HG03378 (cell line): Measurements from ENCODE around the gene ZNF829.

Experiments used
- ATAC-seq: cut with Tn5 transposase; IDR thresholded peaks from one replicate; pipeline ENCODE4 v1.9.1; 2021; ENCODE audit warnings: mild to moderate bottlenecking, moderate library complexity; ENCODE audit not compliant: unreplicated experiment

Gene ZNF829

DNA sequence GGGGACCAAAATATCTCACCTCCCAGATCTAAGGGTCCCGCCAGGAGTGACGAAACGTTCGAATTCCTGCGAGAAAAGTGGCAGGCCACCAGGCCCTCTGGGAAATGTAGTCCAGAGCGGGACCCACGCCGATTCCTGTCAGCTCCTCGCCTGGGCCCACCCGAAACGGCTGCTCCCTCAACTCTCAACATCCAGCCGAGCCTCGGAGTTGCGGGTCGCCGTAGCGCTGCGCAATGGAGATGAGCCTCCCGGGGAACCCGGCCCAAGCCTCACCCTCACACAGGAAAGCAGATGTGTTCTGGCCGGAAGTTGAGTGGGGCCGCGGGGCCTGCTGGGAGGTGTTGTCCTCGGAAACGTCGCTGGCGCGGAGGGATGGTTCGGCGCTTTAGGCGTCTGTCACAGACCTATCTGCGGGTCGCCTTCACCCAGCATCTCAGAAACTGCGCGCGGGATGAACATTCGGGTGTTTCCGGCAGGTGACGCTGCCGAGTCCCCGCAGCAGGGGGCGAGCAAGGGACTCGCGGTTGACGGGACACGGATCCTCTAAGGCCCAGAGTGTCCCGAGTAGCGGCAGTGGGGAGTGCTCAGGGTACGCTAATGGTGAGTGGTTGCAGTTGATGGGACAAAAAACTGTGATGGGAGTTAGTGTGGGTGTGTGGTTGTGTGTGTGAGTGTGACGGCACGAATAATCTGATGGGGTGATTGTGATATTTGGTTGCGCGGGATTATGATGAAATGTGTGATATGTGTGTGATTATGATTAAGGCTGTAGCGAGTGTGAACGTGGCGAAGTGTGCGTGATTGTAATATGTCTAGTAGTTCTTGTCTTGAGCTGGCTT, at the start of gene ZNF829, which contains the start of gene ZNF568:
ZNF829 (minus strand) TSS at position 300 of the 839 bp plus-strand sequence. CDS start 1,124 bp downstream, outside the sequence.
ZNF568 (plus strand) TSS at position 341 of the 839 bp plus-strand sequence. CDS start 6,439 bp downstream, outside the sequence.
- peak; percentile 81 for ATAC-seq

DNA sequence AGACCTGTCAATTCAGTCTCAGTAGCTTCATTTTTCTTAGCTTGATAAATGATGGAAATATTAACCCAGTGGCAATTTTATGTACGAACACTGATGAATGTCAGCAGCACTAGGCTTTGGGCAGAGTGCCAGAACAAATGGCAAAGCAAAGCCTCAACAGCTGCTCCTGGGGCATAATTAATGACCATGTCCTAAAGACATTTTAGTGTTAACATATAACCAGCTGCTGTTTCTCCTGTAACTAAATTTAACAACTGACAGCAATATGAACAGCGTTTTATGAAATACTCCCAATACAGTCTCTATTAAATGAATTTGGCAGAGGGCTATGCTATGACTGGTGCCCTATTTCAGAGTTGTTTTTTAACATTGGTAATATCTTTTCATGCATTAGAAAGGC, 47.2 kb upstream of the ZNF829 start:
- no peak for ATAC-seq

DNA sequence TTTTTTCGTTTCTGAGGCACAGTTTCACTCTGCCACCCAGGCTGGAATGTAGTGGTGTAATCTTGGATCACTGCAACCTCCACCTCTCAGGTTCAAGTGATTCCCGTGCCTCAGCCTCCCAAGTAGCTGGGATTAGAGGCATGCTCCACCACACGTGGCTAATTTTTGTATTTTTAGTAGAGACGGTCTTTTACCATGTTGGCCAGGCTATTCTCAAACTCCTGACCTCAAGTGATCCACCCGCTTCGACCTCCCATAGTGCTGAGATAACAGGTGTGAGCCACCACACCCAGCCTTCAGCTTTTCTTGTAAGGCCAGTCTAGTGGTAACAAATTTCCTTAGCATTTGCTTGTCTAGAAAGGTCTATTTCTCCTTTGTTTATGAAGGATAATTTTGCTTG, 46.3 kb upstream of the ZNF829 start:
- ATAC-seq: no peak

- ATAC-seq: no peak
Observed at GRCh38 chr19:36950335-36951119, 34.4 kb upstream of the ZNF829 start.

GRCh38 chr19:36939153-36939552, 23.1 kb upstream of the ZNF829 start:
- ATAC-seq: no peak

- no peak for ATAC-seq
Observed at GRCh38 chr19:36931684-36932083, 15.6 kb upstream of the ZNF829 start.

DNA sequence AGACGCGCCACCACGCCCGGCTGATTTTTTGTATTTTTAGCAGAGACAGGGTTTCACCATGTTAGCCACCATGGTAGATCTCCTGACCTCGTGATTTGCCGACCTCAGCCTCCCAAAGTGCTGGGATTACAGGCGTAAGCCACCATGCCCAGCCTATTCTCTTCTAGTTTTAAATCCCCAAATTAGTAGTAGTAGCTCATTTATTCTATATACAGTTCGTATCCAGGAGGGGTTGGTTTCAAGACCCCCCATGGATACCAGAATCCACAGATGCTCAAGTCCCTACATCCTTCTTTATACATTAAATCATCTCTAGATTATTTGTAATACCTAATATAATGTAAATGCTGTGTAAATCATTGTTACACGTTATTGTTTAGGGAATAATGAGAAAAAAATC, 2.0 kb upstream of the ZNF829 start:
- ATAC-seq: no peak

- no peak for ATAC-seq
Observed at GRCh38 chr19:36916991-36917390, 900 bp upstream of the ZNF829 start.

- ATAC-seq: no peak
Observed at GRCh38 chr19:36898422-36898821, 17.7 kb downstream of the ZNF829 start.

DNA sequence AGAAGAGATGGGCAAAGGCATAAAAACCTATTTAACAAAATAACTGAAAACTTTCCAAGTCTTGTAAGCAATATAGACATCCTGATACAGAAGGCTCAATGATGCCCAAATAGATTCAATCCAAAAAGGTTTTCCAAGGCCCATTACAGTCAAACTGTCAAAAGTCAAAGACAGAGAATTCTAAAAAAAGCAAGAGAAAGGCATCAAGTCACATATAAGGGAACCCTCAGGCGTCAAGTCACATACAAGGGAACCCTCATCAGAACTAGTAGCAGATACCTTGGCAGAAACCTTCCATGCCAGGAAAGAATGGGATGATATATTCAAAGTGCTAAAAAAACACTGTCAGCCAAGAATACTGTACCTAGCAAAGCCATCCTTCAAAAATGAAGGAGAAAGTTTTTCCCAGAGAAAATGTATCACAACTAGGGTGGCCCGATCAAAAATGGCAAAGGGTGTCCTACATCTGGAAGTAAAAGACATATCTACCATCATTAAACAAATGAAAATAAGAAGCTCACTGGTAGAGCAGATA, 21.2 kb downstream of the ZNF829 start:
- ATAC-seq: no peak

GRCh38 chr19:36891768-36892357, 24.2 kb downstream of the ZNF829 start:
- no peak for ATAC-seq

DNA sequence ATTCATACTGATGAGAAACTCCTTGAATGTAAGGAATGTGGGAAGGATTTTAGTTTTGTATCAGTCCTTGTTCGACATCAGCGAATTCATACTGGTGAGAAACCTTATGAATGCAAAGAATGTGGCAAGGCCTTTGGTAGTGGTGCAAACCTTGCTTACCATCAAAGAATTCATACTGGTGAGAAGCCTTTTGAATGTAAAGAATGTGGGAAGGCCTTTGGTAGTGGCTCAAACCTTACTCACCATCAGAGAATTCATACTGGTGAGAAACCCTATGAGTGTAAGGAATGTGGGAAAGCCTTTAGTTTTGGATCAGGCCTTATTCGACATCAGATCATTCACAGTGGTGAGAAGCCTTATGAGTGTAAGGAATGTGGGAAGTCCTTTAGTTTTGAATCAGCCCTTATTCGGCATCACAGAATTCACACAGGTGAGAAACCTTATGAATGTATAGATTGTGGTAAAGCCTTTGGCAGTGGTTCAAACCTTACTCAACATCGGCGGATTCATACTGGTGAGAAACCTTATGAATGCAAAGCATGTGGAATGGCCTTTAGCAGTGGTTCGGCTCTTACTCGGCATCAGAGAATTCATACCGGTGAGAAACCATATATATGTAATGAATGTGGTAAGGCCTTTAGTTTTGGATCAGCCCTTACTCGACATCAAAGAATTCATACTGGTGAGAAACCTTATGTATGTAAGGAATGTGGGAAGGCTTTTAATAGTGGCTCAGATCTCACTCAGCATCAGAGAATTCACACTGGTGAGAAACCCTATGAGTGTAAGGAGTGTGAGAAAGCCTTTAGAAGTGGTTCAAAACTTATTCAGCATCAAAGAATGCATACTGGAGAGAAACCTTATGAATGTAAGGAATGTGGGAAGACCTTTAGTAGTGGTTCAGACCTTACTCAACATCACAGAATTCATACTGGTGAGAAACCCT, 38.8 kb downstream of the ZNF829 start:
- no peak for ATAC-seq

DNA sequence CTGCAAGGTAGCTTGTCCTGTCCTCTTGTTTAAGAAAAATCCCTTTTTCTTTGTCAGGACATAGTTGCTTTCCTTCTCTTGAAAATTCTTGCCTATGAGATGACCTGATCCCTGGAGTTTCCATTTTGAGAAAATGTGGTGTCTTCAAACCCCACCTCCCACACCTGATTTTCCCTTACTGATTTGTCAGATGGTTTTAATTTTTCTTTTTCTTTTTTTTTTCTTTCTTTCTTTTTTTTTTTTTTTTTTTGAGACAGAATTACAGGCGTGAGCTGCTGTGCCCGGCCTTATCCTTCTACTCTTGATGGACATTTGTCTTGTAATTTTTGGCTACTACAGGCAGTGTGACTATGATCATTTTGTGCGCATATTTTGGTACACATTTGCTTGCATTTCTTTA, 64.2 kb downstream of the ZNF829 start:
- ATAC-seq: no peak

DNA sequence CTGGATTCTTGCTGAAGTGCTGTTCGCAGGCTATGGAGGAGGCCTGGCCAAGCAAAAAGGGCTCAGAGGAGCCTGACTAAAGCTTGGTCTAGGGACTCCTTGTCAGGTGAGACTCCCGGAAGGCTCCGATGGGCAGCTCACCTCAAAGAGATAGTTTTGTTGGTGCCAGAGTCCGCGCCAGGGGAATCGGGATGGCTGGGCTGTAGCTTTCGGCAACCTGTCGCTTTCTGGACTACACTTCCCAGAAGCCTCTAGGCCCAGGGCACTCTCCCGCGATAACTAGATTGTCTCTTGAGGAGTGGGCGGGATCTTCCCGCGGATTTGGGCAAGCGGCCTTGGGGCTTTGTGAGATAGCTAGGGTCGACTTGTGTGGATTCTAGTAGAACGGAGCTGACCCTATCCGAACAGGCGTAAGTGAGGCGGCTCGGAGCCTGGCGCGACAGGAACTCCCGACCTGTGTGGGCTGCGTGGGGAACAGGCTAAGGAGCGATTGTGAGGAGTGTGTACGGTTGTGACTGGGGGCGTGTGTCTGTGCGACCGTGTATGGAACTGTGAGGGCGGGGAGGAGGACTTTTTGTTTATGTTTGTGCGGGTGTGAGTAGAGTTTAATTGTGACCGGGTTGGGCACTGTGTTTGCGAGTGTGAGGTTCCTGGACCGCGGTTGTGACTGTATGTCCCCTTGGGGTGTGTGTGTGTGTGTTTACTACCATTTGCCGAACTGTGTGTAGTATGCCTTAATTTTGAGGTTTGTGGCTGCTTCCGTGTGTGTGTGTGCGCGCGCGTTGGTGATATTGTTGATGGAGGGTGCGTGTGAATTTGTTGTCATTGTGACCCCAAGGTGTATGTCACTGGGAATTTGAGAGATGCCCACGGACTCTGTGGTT, 65.3 kb downstream of the ZNF829 start, which contains the start of gene ZNF345:
ZNF345 (plus strand) TSS at position 318 of the 884 bp plus-strand sequence. CDS start 25,955 bp downstream, outside the sequence.
- peak; percentile 72 for ATAC-seq

GRCh38 chr19:36849701-36850558, 66.2 kb downstream of the ZNF829 start:
- peak; percentile 71 for ATAC-seq

DNA sequence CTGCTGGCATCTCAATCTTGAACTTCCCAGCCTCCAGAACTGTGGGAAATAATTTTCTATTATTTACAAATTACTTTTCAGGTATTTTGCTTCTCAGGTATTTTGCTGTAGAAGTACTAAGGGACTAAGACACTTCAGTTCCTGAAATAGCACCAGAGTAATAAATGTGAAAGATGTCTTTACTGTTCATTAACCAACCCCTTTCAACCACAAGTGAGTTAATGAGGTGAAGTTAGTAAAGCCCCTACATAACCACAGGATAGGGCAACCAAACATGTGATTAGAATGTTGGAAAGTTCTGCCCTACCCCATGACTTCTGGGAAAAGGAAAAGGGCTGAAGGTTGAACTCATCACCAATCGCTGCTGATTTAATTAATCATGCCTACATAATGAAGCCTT, 68.1 kb downstream of the ZNF829 start:
- ATAC-seq: no peak

- ATAC-seq: no peak
Observed at GRCh38 chr19:36838784-36839324, 77.2 kb downstream of the ZNF829 start.
